Thyroid gland (tissue), 4 donors: Measurements from ENCODE around the gene TNFSF10.

ENCODE experiments used
- CTCF ChIP-seq, 6 experiments: fragments of 200-600 bp in 3 of 6; fragments of 450-650 bp in 3 of 6; sonication (generic) in 3 of 6; IDR thresholded peaks; one replicate each; pipeline ENCODE4 v1.5.1; 2016 to 2019; ENCODE audit warnings: antibody characterized with exemption in 6 of 6, mild to moderate bottlenecking in 2 of 6, inconsistent platforms in 1 of 6, moderate library complexity in 1 of 6
- POLR2A ChIP-seq, 2 donors: fragments of 450-650 bp; IDR thresholded peaks; one replicate each; pipeline ENCODE4 v1.6.1; 2017; ENCODE audit warnings: antibody characterized with exemption in 2 of 2, mild to moderate bottlenecking in 2 of 2, moderate library complexity in 1 of 2

- TF ChIP-seq CTCF (IDR thresholded peaks at IDR 0.05) (no peak), POLR2A (IDR thresholded peaks at IDR 0.05) (no peak)
Observed at GRCh38 chr3:172537507-172538158, 14.4 kb upstream of the TNFSF10 start.
